A673 (cell line): ENCODE results near the gene KNDC1.

ENCODE experiments used
- EZH2 ChIP-seq: fragments of 200-600 bp; sonication (generic); IDR thresholded peaks from 2 replicates; pipeline ENCODE4 v1.6.1; 2017; ENCODE audit warnings: borderline replicate concordance, low read depth, mild to moderate bottlenecking, mixed read lengths, antibody characterized with exemption, low read length; ENCODE audit not compliant: poor library complexity, severe bottlenecking
- TF ChIP-seq, protein P1 (sequence below): fragments of 300-800, 200-600 bp; sonication (generic); conservative IDR thresholded peaks from 2 replicates; pipeline ENCODE4 v1.5.1; 2017; ENCODE audit warnings: low read depth, mild to moderate bottlenecking, antibody characterized with exemption, low read length, moderate library complexity, mixed read lengths

GRCh38 chr10:133114251-133114650, 45.8 kb upstream of the KNDC1 start:
- TF ChIP-seq, protein P1, sequence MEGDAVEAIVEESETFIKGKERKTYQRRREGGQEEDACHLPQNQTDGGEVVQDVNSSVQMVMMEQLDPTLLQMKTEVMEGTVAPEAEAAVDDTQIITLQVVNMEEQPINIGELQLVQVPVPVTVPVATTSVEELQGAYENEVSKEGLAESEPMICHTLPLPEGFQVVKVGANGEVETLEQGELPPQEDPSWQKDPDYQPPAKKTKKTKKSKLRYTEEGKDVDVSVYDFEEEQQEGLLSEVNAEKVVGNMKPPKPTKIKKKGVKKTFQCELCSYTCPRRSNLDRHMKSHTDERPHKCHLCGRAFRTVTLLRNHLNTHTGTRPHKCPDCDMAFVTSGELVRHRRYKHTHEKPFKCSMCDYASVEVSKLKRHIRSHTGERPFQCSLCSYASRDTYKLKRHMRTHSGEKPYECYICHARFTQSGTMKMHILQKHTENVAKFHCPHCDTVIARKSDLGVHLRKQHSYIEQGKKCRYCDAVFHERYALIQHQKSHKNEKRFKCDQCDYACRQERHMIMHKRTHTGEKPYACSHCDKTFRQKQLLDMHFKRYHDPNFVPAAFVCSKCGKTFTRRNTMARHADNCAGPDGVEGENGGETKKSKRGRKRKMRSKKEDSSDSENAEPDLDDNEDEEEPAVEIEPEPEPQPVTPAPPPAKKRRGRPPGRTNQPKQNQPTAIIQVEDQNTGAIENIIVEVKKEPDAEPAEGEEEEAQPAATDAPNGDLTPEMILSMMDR, result no peak
- no peak for TF ChIP-seq EZH2
